ENCODE measurements around the gene GSTO1.

- no peak for TF ChIP-seq EP300 (IDR thresholded peaks at IDR 0.05; ENCODE audit: low read length)
- no peak for TF ChIP-seq PCBP1 (IDR thresholded peaks at IDR 0.05; ENCODE audit: low read depth, low read length, poor library complexity, severe bottlenecking)
- TF ChIP-seq POLR2A (conservative IDR thresholded peaks at IDR 0.05), result no peak
- TF ChIP-seq ESRRA (IDR thresholded peaks at IDR 0.05; ENCODE audit: borderline replicate concordance, low read depth), result no peak
Measured at GRCh38 chr10:104304927-104305326, 50.2 kb downstream of the GSTO1 start.
